GM19463 (cell line): ENCODE results near the gene PPM1H.
"Not testable (repeated sequence)": the region's sequence is repeated elsewhere in the genome, so short reads cannot be mapped to it uniquely, and the experiment has no call there.

Experiments used
- ATAC-seq: cut with Tn5 transposase; IDR thresholded peaks from one replicate; pipeline ENCODE4 v1.9.1; 2021; ENCODE audit warnings: mild to moderate bottlenecking, moderate library complexity; ENCODE audit not compliant: unreplicated experiment

Gene PPM1H

DNA sequence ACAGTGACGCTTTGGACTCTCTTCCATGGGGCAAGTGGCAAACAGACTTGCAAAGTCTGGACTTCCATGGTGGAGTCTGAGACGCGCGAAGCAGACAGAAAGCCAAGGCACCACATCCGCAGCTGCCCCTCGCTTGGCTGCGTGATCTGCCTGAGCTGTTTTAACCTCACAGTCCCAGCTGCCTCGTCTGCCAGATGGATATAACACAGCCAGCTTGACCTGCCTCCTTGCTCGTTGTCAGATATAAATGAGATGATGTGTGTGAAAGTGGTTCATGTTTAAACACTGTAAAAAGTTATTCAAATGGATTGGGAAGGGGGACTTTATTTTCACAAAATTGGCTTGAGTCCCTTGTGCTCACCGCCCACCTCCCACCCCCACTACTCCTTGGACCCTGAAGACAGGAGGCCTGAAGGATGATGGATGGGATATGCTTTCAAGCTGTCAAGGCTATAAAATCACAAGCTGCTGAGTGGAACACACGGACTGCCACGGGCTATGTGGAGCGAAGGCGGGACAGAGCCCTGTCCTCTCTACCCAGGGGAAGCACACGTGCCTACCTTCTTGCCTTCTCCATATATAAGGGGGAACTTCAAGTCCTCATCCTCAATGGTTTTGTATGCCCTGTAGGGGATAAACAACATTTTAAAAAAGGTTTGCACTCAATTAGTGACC is 241.4 kb downstream of the PPM1H start:
- no peak for ATAC-seq

DNA sequence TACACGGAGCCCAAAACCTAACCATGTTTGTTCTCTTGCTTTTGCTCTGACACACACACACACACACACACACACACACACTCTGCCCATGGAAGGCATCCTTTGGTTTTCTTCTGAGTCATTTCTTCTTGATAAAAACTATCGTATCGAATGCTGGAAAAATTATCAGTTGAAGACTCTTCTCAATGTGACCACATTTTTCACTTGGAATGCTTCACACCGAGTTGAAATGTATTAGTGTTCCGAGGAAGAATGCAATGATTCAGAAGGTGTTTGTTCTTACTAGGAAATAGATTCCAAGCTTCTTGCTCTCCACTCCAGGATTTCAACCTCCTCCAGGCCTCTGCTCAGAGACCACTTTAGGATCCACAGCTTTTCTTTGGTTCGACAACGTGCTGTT is 242.1 kb downstream of the PPM1H start:
- no peak for ATAC-seq

DNA sequence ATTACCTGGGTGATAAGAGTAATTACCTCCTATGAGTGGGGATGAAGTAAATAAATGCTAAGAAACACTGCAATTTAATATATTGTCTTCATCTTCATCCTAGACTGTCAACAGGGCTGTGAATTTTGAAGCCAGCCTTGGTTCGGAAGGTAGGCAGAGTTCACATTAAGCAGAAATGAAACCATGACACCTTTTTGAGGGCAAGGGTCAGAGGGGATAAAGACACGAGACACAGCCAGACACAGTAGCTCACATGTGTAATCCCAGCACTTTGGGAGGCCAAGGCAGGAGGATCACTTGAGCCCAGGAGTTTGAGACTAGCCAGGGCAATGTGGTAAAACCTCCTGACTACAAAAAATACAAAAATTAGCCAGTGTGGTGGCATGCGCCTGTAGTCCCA is 243.6 kb downstream of the PPM1H start:
- ATAC-seq: no peak

DNA sequence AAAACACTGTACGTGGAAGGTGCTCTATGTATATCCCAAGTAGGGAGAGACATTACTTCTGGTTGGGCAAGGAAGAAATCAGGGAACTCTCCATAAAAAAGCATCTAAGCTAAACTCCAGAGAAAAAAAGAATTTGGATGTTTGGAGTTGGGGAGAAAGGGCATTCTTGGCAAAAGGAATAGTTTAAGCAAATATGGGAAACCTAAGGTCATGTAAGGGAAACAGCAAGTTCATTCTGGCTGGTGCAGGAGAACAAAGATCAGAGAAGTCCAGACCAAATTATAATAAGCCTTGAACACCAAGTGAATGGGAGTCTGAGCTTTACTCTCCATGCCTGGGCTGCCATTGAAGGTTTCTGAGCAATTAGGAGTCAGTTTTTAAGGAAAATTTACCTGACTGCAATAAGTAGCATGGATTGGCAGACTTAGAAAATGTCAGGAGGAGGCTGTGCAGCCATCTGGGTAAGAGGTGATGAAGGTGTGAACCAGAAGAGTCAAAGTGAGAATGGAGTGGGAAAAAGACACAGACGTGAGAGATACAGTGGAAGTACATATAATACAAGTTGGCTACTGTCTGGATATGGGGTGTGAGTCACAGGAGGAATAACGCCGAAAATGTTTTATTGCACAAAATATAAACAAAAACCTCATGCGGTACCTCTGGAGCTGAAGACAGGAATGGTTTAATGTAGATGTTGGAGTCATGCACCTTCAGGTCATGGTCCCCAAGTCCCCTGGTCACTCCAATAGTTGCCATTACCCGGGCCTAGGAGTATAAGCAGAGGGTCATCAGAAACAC is 245.7 kb downstream of the PPM1H start:
- no peak for ATAC-seq

DNA sequence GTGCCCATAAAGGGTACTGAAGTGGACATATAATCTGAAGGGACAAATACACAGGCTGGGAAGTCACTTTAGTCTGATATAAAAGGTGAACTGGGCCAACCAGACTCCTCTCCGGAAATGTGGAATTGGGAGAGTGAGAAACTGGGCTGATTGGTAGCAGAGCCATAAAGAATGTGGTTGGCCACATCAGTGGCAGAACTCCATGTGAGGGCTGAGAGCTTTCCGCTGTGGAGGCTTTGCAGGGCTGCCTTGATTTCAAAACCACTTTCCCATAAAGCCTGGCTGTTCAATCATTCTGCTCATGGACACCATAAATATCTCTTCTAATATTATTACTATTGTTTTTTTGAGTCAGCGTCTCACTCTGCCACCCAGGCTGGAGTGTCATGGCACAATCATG is 248.0 kb downstream of the PPM1H start:
- ATAC-seq: no peak

DNA sequence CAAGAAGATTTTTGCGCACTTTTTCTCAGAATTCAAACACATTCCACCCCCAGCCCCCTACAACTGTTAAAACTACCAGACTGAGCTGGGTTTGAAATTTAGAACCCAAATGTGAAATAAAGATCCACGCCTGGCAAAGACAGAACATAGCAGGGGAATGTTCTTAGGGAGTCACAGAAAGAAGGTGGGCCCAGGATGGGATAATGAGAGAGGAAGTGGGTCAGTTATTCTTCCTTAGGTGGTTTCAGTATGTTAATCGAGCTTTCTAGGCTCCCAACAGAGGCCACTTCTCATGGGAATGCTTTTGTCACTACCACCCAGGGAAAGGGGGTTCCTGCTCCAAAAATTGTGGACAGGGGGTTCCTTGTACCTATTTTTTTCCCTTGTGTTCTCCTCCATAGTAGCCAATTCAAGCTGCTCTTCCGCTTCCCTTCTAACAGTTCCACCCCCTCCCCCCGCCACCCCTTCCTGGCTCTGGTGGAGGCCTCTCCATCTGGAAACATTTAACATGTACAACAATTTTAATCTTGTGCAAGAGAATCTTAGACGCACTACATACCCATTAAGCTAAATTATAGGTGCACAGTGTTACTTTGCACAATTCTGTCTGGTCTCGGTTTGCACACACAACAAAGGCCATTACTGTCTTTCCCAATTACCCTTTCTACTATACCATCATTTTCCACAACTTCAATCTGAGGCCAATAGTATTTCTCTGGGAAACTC is 250.2 kb downstream of the PPM1H start:
- no peak for ATAC-seq

DNA sequence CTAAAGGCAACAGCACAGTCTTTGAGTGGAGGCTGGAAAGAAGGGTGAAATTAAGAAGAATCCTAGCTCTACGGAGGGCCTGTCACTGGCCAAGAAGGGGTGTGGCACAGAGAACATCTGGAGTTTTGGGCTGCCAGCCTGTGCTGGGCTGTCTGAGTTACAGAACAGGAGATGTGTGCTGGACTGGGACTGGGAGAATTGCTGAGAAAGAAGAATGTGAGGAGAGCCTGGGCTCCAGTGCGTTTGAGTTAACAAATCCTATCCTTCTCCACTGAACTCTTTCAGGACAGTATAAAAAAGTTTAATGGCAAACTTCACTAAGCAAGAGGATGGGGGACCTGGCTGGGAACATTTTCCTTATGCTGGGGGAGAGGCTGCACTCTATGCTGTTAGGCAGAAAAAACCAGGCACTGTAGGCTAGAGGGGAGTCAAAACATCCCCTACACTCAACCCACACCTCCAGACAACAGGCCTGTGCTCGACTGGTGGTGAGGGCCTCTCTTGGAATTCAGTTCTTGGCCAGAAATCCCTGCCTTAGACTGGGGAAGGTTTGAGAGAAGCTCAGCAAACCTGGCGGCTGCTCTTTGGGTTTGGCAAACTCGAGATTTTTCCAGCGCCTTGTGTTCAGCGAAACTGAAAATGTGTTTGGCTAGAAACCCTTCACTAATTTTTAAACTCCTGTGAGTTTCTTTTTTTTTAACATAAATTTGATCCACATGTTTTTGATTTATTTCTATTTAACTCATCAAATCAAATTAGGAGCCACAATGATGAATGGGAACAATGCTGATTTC is 251.0 kb downstream of the PPM1H start:
- no peak for ATAC-seq

DNA sequence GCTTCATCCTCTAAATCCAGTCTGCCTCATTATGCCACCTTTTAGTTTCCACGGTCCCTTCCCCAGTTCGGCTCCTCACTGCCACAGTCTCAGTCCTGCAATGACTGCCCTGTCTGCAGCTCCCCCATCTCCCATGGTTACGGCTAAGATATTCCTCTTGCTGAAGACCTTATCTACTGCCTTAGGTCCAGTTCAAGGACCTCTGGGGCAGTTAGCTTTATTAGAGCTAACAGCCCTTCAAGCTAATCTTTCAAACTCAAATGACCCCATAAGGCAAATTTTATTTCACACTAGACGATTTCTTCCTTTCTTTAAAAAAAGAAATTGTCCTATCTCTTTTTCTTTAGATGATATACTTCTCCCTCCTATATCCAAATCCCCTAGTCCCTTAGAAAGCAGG is 253.6 kb downstream of the PPM1H start:
- no peak for ATAC-seq

DNA sequence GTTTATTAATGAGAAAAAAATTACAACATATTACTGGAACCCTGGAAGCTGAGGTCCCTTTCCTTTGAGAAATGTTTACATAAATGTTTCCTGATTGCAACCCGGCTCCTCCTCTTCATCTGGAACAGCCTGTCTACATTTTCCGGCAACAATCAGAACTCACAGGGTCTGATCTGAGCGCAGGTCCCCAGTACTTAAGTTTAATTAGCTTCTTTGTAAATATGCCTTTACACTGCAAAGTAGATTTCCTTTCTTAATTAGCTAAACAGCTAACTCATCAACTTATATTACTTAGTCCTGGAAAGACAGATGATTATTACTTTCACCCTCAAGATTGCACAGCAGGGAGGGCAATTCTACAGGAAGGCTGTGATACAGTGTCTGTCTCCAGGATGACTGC is 255.3 kb downstream of the PPM1H start:
- no peak for ATAC-seq

DNA sequence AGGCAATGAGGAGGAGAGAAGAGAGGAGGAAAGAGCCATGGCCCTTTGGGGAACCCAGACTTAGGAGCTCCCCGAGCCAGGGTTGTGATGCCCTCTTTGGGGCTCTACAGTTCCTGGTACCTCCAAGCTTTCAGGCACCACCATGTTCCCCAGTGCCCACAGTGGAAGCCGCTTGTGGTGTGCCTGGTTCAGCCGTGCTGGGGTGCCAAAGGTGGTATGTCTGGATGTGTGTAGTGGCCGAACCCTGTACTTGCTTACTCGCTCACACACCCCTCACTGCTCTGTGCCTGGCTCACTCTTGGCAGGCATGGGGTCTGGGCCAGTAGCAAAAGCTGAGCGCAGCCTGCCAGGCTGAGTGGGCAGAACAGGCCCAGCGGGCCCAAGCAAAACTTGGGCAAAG is 257.6 kb downstream of the PPM1H start:
- ATAC-seq: no peak

DNA sequence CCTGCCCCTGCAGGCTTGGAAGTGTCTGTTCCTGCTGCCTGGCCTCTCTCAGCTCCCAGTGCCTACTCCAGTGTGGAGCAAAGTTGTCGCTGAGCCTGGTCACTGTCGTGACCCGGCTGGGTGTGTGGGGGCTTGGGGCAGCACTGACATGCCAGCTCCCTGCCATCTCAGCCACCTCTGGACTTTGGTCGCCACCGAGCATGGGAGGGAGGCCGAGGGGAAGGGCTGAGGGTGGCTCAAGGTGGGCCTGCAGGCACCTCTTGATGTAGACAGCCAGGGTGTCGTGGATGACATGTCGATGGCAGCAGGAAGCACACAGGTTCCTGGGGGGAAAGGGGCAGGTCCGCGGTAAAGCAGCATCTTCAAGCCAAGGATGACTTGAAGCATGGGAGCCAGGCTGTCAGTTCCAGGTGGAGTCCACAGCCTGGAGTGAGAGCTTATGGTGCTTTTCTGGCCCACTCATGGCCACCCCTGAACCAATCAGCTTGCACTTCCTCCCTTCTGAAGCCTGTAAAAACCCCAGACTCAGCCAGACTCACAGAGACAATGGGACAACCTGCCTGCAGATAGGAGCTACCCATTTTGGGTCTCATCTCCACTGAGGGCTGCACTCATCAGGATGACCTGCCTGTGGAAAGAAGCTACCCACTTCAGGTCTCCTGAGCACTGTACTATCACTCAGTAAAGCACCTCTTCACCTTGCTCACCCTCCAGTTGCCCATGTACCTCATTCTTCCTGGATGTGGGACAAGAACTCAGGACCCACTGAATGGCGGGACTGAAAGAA is 258.2 kb downstream of the PPM1H start:
- no peak for ATAC-seq

DNA sequence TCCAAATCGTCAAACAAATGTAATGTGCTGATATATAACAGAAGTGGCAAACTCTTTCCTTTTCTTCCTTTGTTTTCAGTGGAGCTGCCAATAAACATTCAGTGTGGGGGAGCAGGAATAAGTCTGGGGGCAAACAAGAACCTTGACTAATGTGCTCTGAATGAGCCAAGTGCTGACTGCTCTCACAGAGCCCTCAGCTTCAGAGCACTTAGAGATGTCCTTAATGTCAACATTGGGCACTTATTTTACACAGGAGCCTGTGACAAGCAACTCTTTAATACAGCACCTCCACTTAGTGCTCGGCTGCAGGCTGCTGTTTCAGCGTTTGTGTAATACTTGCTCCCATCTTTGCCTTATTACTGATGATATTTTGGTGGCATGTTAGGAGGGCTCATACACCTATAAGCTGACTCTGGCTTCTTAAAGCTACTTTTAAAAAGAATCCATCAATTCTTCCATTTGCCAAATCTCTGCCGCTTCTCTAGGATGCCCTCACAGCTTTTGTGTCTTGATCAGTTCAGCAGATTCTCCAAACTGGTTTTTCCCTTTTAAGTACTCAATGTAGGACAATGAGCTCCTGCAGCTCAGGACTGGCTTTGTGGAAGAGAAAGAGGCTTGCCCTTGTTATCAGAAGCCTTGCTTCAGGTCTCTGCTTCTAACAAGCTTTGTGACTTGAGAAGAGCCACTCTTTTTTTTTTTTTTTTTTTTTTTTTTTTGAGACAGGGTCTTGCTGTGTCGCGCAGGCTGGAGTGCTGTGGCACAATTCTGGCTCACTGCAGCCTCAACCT is 261.7 kb downstream of the PPM1H start:
- ATAC-seq: no peak

DNA sequence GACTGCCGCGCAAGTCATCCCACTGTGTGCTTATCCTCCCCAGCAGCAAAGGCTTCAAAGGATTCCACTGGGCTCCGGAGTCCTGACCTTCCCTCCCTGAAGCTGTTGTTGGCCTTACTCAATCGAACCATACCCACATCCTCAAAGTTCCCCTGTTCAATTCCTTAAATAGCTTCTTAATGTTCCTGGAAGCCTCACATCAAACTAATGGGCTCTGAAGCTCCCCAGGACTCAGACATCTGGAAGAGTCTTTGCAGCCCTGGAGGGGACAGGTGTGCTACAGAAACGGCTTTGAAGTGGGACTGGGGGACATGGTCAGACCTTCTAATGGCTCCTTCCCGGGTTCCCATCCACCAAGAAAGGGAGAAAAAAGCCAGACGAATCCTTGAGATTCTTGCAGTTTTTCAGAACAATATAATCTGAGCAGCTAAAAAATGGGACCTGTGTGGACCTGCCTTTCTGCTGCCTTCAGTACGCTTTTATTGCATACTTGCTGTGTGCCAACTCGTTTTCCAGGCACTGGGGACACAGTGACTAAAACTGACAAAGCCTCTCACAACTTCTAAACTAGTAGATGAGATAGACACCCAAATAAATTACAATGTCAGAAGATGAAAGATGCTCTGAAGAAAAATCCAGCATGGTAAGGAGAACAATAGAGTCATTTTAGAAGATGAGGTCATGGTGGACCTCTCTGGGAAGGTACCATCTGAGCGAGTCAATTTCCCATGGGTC is 263.8 kb downstream of the PPM1H start:
- no peak for ATAC-seq

DNA sequence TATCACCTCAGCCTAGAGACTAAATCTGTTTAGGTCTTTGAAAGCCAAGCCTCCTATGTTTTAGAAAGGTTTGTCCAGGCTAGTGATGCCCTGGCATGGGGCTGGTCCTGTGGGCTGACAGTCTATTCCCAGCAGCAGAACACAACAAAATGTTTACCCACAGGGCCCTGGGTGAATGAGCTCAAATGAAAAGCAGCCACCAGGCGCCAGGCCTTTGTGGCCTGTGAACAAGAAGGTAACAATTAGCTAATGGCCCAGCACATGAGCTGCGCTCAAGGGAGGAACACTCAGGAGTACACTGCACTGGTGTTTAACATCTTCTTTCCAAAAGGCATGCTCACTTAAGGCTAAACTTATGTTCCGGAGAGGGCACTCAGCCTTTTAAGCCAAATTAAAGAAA is 266.2 kb downstream of the PPM1H start:
- no peak for ATAC-seq

DNA sequence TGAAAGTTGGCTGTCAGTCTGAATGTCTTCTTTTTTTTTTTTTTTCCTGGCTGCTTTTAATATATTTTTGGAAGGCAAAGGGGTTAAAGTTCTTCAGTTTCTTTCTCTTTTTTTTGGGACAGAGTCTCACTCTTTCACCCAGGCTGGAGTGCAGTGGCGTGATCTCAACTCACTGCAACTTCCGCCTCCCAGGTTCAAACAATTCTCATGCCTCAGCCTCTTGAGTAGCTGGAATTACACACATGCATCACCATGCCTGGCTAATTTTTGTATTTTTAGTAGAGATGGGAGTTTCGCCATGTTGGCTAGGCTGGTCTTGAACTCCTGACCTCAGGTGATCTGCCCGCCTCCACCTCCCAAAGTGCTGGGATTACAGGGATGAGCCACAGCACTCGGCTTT is 270.0 kb downstream of the PPM1H start:
- not testable (repeated sequence) for ATAC-seq

DNA sequence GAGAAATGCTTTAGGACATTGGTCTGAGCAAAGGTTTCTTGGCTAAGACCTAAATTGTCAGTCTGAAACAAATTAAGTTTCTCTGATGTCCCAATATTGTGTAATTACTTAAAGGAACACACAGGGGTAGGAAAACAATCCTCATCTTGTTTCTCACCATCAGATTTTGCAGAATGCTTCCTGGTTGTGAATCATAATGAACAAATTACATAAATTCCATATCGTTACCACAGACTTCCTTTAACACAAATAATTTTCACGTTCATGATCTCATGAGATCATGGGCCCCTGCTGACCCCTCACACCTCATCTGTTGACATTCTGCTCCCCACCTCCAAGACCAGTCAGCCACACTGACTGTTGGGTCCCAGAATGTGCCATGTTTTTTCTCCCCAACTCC is 274.2 kb downstream of the PPM1H start:
- no peak for ATAC-seq

DNA sequence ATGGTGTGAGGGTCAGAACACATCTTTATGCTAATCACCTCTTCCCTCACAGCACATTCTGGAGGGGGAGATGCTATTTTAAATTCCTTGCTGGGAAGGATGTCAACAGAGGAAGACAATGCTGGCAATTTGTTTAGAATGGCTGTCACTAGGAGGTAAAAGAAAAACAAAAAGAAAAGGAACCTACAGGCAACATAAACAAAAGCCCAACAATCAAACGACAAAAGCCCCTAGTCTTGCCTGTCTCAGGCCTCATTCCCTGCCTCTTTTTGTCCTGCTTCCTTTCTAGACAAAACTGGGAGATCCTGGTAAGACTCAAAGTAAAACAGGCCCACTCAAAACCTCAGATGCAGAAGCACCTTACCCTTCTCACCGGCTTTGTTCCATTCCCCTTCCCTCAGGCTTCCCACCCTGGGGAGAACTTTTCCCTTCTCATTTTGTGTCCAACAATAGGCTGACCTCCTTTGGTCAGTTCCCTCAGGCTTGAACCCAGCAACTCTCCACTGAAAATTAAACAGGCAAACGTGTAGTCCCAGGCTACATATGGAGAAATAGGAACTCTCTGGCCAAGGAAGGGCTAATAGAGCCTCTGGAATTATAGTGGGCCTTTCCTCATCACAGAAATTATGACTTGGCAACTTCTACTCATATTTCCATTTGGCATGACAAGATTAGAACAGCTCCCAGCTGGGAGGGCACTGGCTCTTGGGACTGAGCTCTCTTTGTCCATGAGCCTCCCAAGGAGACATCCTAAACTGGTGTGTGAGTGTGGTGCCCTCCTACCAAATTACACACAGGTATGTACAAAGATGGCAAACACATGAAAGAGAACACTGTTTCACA is 275.3 kb downstream of the PPM1H start:
- no peak for ATAC-seq

DNA sequence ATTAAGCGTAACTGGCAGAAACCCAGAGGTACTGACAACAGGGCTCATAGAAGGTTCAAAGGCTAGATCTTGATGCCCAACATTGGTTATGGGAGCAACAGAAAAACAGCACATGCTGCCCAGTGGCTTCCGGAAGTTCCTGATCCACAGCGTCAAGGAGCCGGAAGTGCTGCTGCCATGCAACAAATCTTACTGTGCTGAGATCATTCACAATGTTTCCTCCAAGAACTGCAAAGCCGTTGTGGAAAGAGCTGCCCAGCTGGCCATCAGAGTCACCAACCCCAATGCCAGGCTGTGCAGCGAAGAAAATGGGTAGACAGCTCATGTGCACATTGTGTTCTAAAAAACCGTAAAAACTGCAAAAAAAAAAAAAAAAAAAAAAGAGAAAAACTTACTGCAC is 276.0 kb downstream of the PPM1H start:
- no peak for ATAC-seq
